MCF 10A (cell line): ENCODE measurements around the gene EEA1. TPM values are rescaled to one million over a fixed set of nuclear protein-coding genes. Genes with fewer than 3 reads are reported as not detected.

Experiments
- BruUV-seq: library from RNA; stranded (reverse); fragments of 400-500 nt; replicated peaks from 2 replicates; lab custom pipeline; 2021; lab: Mats Ljungman, UMichigan
- CTCF ChIA-PET: fragments of 300-600 bp; sonication (Branson Sonifier 250); formaldehyde crosslinking; extraction: SDS; loops from one replicate; lab custom pipeline; 2021; ENCODE audit warnings: antibody characterized with exemption, inconsistent platforms; lab: Yijun Ruan, JAX
- POLR2A ChIA-PET: fragments of 300-600, 350-650 bp; sonication (Branson Sonifier 250); formaldehyde crosslinking; extraction: SDS; loops from one replicate; lab custom pipeline; 2020; ENCODE audit warnings: antibody characterized with exemption, inconsistent platforms; lab: Yijun Ruan, JAX
- DNase-seq: peaks from one replicate; pipeline ENCODE4 v3.0.0-alpha.2; 2018; ENCODE audit not compliant: unreplicated experiment
- H3K27ac Mint-ChIP-seq: one replicate; pipeline ENCODE4 v1.8.0; 2022; ENCODE audit warnings: mild to moderate bottlenecking, low read depth, mixed read lengths; ENCODE audit not compliant: unreplicated experiment
- H3K27me3 Mint-ChIP-seq: one replicate; pipeline ENCODE4 v1.8.0; 2022; ENCODE audit warnings: mixed read lengths; ENCODE audit not compliant: insufficient read depth, unreplicated experiment
- H3K36me3 Mint-ChIP-seq: one replicate; pipeline ENCODE4 v1.8.0; 2022; ENCODE audit warnings: mild to moderate bottlenecking, moderate library complexity, mixed read lengths; ENCODE audit not compliant: insufficient read depth, unreplicated experiment
- H3K4me1 Mint-ChIP-seq: one replicate; pipeline ENCODE4 v1.8.0; 2022; ENCODE audit warnings: mixed read lengths; ENCODE audit not compliant: insufficient read depth, unreplicated experiment
- H3K4me3 Mint-ChIP-seq: one replicate; pipeline ENCODE4 v1.8.0; 2022; ENCODE audit warnings: mild to moderate bottlenecking, moderate library complexity, mixed read lengths; ENCODE audit not compliant: unreplicated experiment
- H3K9me3 Mint-ChIP-seq: one replicate; pipeline ENCODE4 v1.8.0; 2022; ENCODE audit warnings: mixed read lengths; ENCODE audit not compliant: unreplicated experiment
- intact Hi-C: fragments of 100-400 bp; cut with micrococcal nuclease; formaldehyde crosslinking; loops from 2 replicates; pipeline ENCODE4 v1.14.1; 2022
- total RNA-seq: library from RNA; stranded (reverse); gene quantifications from 2 replicates; pipeline ENCODE4 v1.2.3, GENCODE V29; 2022
- TF ChIP-seq, protein P1 (sequence below): fragments of 200-600 bp; IDR thresholded peaks from one replicate; pipeline ENCODE4 v1.8.0; 2022; ENCODE audit warnings: antibody characterized with exemption, mild to moderate bottlenecking; ENCODE audit not compliant: unreplicated experiment

The EEA1 gene
- total RNA-seq, 1 experiment from 2014 or later: 46.3 TPM

DNA sequence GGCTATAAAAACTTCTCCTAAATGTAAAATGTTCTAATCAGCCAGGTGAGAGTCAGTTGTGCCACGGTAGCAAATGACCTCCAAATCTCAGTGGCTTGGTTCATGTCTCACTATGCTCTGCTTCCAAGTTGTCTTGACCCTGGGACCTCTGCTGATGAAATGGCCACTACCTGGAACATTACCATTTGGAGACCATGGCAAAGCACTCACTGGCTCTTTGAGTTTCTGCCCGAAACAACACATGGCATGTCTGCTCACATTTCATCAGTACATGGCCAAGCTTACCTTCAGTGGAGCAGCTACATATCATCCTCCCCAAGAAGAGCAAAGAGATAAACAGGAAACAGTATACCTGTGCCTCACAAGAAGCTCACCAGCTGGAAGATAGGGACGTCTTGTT is 186.1 kb downstream of the EEA1 start:
- intact Hi-C loops: no loop called here
- Mint-ChIP-seq H3K27me3 (no peaks in the 10 kb centered on the region), H3K36me3 (no peaks in the 10 kb centered on the region), H3K4me1 (peaks cover 18% of the 10 kb centered on the region), H3K9me3 (peaks cover 7% of the 10 kb centered on the region), H3K4me3 (no peak overlapping the region), H3K27ac (no peak overlapping the region)
- BruUV-seq: no TSS peak
- DNase-seq: no peak
- CTCF ChIA-PET: no interaction called here
- POLR2A ChIA-PET: no interaction called here
- TF ChIP-seq, protein P1, sequence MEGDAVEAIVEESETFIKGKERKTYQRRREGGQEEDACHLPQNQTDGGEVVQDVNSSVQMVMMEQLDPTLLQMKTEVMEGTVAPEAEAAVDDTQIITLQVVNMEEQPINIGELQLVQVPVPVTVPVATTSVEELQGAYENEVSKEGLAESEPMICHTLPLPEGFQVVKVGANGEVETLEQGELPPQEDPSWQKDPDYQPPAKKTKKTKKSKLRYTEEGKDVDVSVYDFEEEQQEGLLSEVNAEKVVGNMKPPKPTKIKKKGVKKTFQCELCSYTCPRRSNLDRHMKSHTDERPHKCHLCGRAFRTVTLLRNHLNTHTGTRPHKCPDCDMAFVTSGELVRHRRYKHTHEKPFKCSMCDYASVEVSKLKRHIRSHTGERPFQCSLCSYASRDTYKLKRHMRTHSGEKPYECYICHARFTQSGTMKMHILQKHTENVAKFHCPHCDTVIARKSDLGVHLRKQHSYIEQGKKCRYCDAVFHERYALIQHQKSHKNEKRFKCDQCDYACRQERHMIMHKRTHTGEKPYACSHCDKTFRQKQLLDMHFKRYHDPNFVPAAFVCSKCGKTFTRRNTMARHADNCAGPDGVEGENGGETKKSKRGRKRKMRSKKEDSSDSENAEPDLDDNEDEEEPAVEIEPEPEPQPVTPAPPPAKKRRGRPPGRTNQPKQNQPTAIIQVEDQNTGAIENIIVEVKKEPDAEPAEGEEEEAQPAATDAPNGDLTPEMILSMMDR: no peak

DNA sequence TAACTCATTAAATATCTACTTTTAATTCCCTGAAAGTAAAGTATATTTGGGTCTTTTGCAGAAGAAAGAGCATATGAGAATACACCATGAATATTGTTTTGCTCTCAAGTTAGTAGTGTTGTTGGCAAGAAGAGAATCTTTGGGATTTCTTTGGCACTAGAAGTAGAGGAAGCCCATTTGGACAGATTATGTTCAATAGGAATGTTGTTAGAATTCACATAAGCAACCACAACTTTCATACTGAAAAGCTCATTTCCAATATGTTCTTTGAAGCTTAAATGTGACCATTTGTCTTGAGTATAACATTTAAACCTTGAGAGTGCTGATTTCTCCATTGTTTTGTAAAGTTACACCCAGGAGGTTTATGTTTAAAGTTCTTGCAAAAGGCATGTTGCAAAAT is 188.7 kb downstream of the EEA1 start:
- no TSS peak for BruUV-seq
- Mint-ChIP-seq H3K27ac (no peak overlapping the region), H3K27me3 (no peaks in the 10 kb centered on the region), H3K9me3 (no peaks in the 10 kb centered on the region), H3K36me3 (no peaks in the 10 kb centered on the region), H3K4me3 (no peak overlapping the region), H3K4me1 (no peaks in the 10 kb centered on the region)
- CTCF ChIA-PET: no interaction called here
- intact Hi-C loops: no loop called here
- DNase-seq: no peak
- POLR2A ChIA-PET: no interaction called here
- TF ChIP-seq, protein P1: no peak

DNA sequence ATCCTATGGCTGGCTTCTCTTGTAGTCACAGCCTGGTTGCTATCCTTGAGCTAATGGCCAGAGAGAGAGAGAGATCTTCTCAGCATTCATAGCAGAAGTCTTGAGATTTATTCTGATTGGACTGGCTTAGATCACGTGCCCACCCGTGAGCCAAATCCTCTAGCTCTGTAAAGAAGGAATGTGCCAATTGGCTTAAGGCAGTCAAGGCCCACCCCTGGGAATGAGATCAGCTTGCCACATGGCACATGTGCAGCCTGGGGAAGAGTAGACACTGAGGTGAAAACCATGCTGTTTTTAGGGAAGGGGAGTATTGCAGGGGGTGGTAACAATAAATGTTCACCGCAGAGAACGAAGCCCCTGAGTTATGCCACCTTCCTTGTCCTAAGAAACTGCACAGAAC is 190.0 kb downstream of the EEA1 start:
- no TSS peak for BruUV-seq
- no peaks in the 10 kb centered on the region for H3K27me3 Mint-ChIP-seq
- CTCF ChIA-PET: interaction anchor here (0.6 kb wide), 1 partner anchor 1630 kb away, joined by 3 read pairs; no protein-coding TSS in a partner anchor
- DNase-seq: no peak
- TF ChIP-seq, protein P1: no peak
- POLR2A ChIA-PET: interaction anchor here (0.9 kb wide), 1 partner anchor 21 kb away, joined by 3 read pairs; no protein-coding TSS in a partner anchor
- no peak overlapping the region for H3K27ac Mint-ChIP-seq
- H3K4me3 Mint-ChIP-seq: no peak overlapping the region
- H3K4me1 Mint-ChIP-seq: no peaks in the 10 kb centered on the region
- intact Hi-C loops: no loop called here
- H3K36me3 Mint-ChIP-seq: no peaks in the 10 kb centered on the region
- no peaks in the 10 kb centered on the region for H3K9me3 Mint-ChIP-seq

DNA sequence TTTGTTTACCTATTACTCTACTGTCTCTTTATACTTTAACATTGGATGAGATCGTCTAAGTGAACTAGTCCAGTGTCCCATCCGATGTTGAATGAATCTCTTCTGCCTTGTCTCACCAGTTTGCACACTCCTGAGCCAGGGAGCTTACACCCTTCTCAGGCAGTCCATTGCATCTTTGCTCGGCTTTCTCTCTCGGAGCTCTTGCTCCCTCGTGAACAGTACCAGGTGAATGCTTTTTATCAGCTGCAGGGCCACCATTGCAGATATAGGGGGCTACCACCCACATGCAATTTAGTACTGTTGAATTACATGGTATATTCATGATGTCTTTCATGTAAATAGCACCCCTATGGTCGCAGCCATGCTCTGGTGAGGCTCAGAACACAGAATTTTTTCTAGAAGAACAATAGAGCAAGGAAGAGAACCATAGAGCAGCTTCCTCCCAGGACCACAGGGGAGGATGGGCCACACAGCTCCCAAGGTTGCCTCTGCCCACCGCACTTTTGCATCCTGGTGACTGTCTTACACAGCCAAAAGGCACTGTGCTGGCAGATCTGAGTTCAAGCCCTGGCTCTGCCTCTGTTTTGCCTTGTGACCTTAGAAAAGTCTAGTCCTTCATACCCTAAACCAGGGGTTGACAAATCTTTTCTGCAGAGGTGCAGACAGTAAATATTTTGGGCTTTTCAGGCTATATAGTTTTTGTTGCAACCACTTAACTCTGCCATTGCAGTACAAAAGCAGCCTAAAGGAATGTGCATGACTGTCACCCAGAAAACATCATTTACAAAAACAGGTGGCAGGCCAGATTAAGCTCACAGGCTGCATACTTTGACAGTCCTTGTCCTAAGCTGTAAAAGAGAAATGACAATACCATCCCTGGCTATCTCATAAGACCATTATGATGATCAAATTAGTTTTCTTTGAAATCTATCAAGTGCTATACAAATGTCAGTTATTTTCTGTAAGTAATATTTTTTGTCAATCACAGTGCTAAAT is 190.9 kb downstream of the EEA1 start:
- no peak overlapping the region for H3K27ac Mint-ChIP-seq
- TF ChIP-seq, protein P1: no peak
- H3K36me3 Mint-ChIP-seq: no peaks in the 10 kb centered on the region
- intact Hi-C loops: no loop called here
- no peak for DNase-seq
- no TSS peak for BruUV-seq
- H3K4me1 Mint-ChIP-seq: no peaks in the 10 kb centered on the region
- POLR2A ChIA-PET: interaction anchor here (0.9 kb wide), 1 partner anchor 22 kb away, joined by 3 read pairs; no protein-coding TSS in a partner anchor
- CTCF ChIA-PET: no interaction called here
- H3K4me3 Mint-ChIP-seq: no peak overlapping the region
- no peaks in the 10 kb centered on the region for H3K27me3 Mint-ChIP-seq
- no peaks in the 10 kb centered on the region for H3K9me3 Mint-ChIP-seq
